H9 (cell line): Measurements from ENCODE around the gene SCYL3. TPM values are rescaled to one million over a fixed set of nuclear protein-coding genes. Genes with fewer than 3 reads are reported as not detected.

Source experiments
- DNase-seq: peaks from one replicate; pipeline ENCODE4 v3.0.0-alpha.2; 2017
- H2AFZ ChIP-seq: one replicate; pipeline ENCODE4 v1.6.1; 2013; ENCODE audit warnings: mild to moderate bottlenecking, low read length, control low read depth, moderate library complexity
- H2AK5ac ChIP-seq: 2 replicates; pipeline ENCODE4 v1.6.1; 2013; ENCODE audit warnings: low read length, control low read depth, mixed read lengths; ENCODE audit not compliant: insufficient read length
- H2BK120ac ChIP-seq: one replicate; pipeline ENCODE4 v1.6.1; 2013; ENCODE audit warnings: low read depth, mild to moderate bottlenecking, low read length, control low read depth, inconsistent platforms; ENCODE audit not compliant: poor library complexity, severe bottlenecking
- H2BK12ac ChIP-seq: 2 replicates; pipeline ENCODE4 v1.6.1; 2013; ENCODE audit warnings: low read length, control low read depth, mixed read lengths, low read depth; ENCODE audit not compliant: insufficient read length
- H2BK15ac ChIP-seq: 2 replicates; pipeline ENCODE4 v1.6.1; 2013; ENCODE audit warnings: low read depth, low read length, control low read depth
- H2BK20ac ChIP-seq: one replicate; pipeline ENCODE4 v1.6.1; 2013; ENCODE audit warnings: low read depth, mild to moderate bottlenecking, low read length, control low read depth, inconsistent platforms; ENCODE audit not compliant: poor library complexity, severe bottlenecking
- H2BK5ac ChIP-seq: 2 replicates; pipeline ENCODE4 v1.6.1; 2013; ENCODE audit warnings: low read length, control low read depth, mixed read lengths; ENCODE audit not compliant: insufficient read length
- H3K14ac ChIP-seq: 2 replicates; pipeline ENCODE4 v1.6.1; 2013; ENCODE audit warnings: low read length, control low read depth; ENCODE audit not compliant: insufficient read depth
- H3K18ac ChIP-seq: 2 replicates; pipeline ENCODE4 v1.6.1; 2013; ENCODE audit warnings: low read depth, mild to moderate bottlenecking, mixed read lengths, low read length, control low read depth; ENCODE audit not compliant: insufficient read length
- H3K23ac ChIP-seq: 2 replicates; pipeline ENCODE4 v1.6.1; 2013; ENCODE audit warnings: low read length, control low read depth, mixed read lengths, low read depth; ENCODE audit not compliant: insufficient read length
- H3K23me2 ChIP-seq: 2 replicates; pipeline ENCODE4 v1.6.1; 2013; ENCODE audit warnings: low read depth, mild to moderate bottlenecking, mixed read lengths, low read length, control low read depth; ENCODE audit not compliant: insufficient read length, poor library complexity, severe bottlenecking
- H3K27ac ChIP-seq: 2 replicates; pipeline ENCODE4 v1.5.1; 2013; ENCODE audit warnings: low read length, control low read depth, mixed read lengths, low read depth; ENCODE audit not compliant: insufficient read length
- H3K27me3 ChIP-seq: 2 replicates; pipeline ENCODE4 v1.6.1; 2013; ENCODE audit warnings: low read length, control low read depth, inconsistent platforms; ENCODE audit not compliant: insufficient read depth
- H3K4ac ChIP-seq: 2 replicates; pipeline ENCODE4 v1.6.1; 2013; ENCODE audit warnings: low read depth, mild to moderate bottlenecking, control low read depth, inconsistent platforms, low read length, moderate library complexity
- H3K4me1 ChIP-seq: 2 replicates; pipeline ENCODE4 v1.6.1; 2013; ENCODE audit warnings: low read length, control low read depth, inconsistent platforms; ENCODE audit not compliant: insufficient read depth
- H3K4me2 ChIP-seq: 2 replicates; pipeline ENCODE4 v1.6.1; 2013; ENCODE audit warnings: low read length, control low read depth, mixed read lengths; ENCODE audit not compliant: insufficient read length, insufficient read depth
- H3K56ac ChIP-seq: 2 replicates; pipeline ENCODE4 v1.6.1; 2013; ENCODE audit warnings: low read depth, mild to moderate bottlenecking, mixed read lengths, low read length, control low read depth; ENCODE audit not compliant: insufficient read length
- H3K79me1 ChIP-seq: 2 replicates; pipeline ENCODE4 v1.6.1; 2013; ENCODE audit warnings: low read depth, mild to moderate bottlenecking, moderate library complexity, low read length, control low read depth, inconsistent platforms; ENCODE audit not compliant: insufficient read depth, poor library complexity, severe bottlenecking
- H3K79me2 ChIP-seq: 2 replicates; pipeline ENCODE4 v1.6.1; 2013; ENCODE audit warnings: low read length, control low read depth, inconsistent platforms; ENCODE audit not compliant: insufficient read depth
- H3K9ac ChIP-seq: 2 replicates; pipeline ENCODE4 v1.6.1; 2013; ENCODE audit warnings: low read length, control low read depth, mixed read lengths; ENCODE audit not compliant: insufficient read length; ENCODE audit errors: extremely low read depth
- H3K9me3 ChIP-seq: one replicate; pipeline ENCODE4 v1.6.1; 2013; ENCODE audit warnings: low read depth, low read length, inconsistent platforms; ENCODE audit not compliant: control insufficient read depth
- H3T11ph ChIP-seq: one replicate; pipeline ENCODE4 v1.6.1; 2013; ENCODE audit warnings: mild to moderate bottlenecking, low read length, control low read depth, inconsistent platforms
- H4K20me1 ChIP-seq: one replicate; pipeline ENCODE4 v1.6.1; 2013; ENCODE audit not compliant: control insufficient read depth, insufficient read length, insufficient read depth
- H4K5ac ChIP-seq: 2 replicates; pipeline ENCODE4 v1.6.1; 2013; ENCODE audit warnings: low read depth, mild to moderate bottlenecking, mixed read lengths, low read length, control low read depth; ENCODE audit not compliant: insufficient read length
- H4K8ac ChIP-seq: replicated peaks from 2 replicates; pipeline ENCODE4 v1.6.1; 2013; ENCODE audit warnings: low read length, control low read depth, mixed read lengths, low read depth; ENCODE audit not compliant: insufficient read length
- H4K91ac ChIP-seq: 2 replicates; pipeline ENCODE4 v1.6.1; 2013; ENCODE audit warnings: low read depth, mild to moderate bottlenecking, moderate library complexity, mixed read lengths, low read length, control low read depth; ENCODE audit not compliant: insufficient read length
- H3K27ac Mint-ChIP-seq, 3 experiments: 2 replicates in 2 of 3; 3 replicates in 1 of 3; pipeline ENCODE4 v1.8.0; 2020 to 2021; ENCODE audit warnings: mixed read lengths in 3 of 3, mild to moderate bottlenecking in 1 of 3, moderate library complexity in 1 of 3
- H3K27me3 Mint-ChIP-seq: 2 replicates; pipeline ENCODE4 v1.8.0; 2021; ENCODE audit warnings: low read depth, mild to moderate bottlenecking, moderate library complexity, mixed read lengths
- H3K36me3 Mint-ChIP-seq, 3 experiments: 2 replicates in 2 of 3; 3 replicates in 1 of 3; pipeline ENCODE4 v1.8.0; 2020 to 2021; ENCODE audit warnings: low read depth in 3 of 3, mixed read lengths in 3 of 3; ENCODE audit not compliant: insufficient read depth in 1 of 3
- H3K4me1 Mint-ChIP-seq, 2 experiments: 2 replicates each; pipeline ENCODE4 v1.8.0; 2020; ENCODE audit warnings: mixed read lengths in 2 of 2
- H3K4me3 Mint-ChIP-seq, 2 experiments: 2 replicates in 1 of 2; 3 replicates in 1 of 2; pipeline ENCODE4 v1.8.0; 2020 to 2021; ENCODE audit warnings: mild to moderate bottlenecking in 2 of 2, mixed read lengths in 2 of 2, moderate library complexity in 1 of 2
- H3K9me3 Mint-ChIP-seq, 2 experiments: 2 replicates in 1 of 2; 3 replicates in 1 of 2; pipeline ENCODE4 v1.8.0; 2020; ENCODE audit warnings: mild to moderate bottlenecking in 2 of 2, mixed read lengths in 2 of 2, moderate library complexity in 1 of 2
- WGBS: extraction: QIAGEN DNeasy Blood & Tissue Kit; methylation state at CpG from one replicate; pipeline ENCODE4 v1.1.7; 2013; ENCODE audit warnings: missing lambda C conversion rate, low lambda C conversion rate, mixed read lengths; ENCODE audit not compliant: insufficient read length; ENCODE audit errors: extremely low coverage; 5-methylcytosine and 5-hydroxymethylcytosine counted together
- total RNA-seq: library from RNA; stranded (reverse); gene quantifications from 2 replicates; pipeline ENCODE4 v1.2.1, GENCODE V29; 2021
- TF ChIP-seq, protein P1 (sequence below): fragments of 200-600 bp; sonication (generic); conservative IDR thresholded peaks from 3 replicates; pipeline ENCODE4 v1.8.0; 2021; ENCODE audit warnings: antibody characterized with exemption, mild to moderate bottlenecking

The SCYL3 gene
- total RNA-seq, 1 experiment from 2014 or later: 3.9 TPM

DNA sequence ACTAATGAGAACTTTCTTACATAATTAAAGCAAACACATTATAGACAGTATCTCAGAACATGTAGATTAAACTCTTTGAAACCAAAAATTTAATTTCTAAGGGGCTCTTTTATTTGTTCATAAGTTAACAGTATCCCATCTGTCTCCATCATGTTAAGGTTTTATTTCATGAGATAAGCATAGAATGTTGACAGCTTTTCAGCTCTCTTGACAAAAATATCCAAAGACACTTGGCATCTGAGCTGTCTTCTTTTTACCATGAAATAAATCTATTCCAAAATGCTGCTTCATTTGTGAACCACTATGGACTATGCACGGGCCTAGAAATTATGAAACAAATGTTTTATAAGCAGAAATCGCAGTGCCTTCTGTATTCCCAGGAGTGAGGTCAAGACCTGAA, 45.2 kb downstream of the SCYL3 start:
- Histone ChIP-seq H3K9me3 (no peaks in the 10 kb centered on the region), H2AFZ (no peak overlapping the region), H2BK20ac (no peak overlapping the region), H4K20me1 (no peaks in the 10 kb centered on the region), H3K79me1 (no peaks in the 10 kb centered on the region), H2BK15ac (no peak overlapping the region), H3K9ac (no peak overlapping the region), H3K4me2 (no peak overlapping the region), H2BK5ac (no peak overlapping the region), H2BK120ac (no peak overlapping the region), H2BK12ac (no peak overlapping the region), H3K4me1 (no peaks in the 10 kb centered on the region), H3T11ph (no peak overlapping the region), H4K5ac (no peak overlapping the region), H4K8ac (no peak overlapping the region), H3K4ac (no peak overlapping the region), H2AK5ac (no peak overlapping the region), H3K79me2 (no peaks in the 10 kb centered on the region), H3K27me3 (no peaks in the 10 kb centered on the region), H4K91ac (no peak overlapping the region), H3K14ac (no peak overlapping the region), H3K56ac (no peak overlapping the region), H3K18ac (no peak overlapping the region), H3K23ac (no peak overlapping the region), H3K23me2 (no peaks in the 10 kb centered on the region), H3K27ac (no peak overlapping the region)
- Mint-ChIP-seq H3K36me3 (peaks cover 15 to 72% (median 39%) of the 10 kb centered on the region in 3 experiments; a peak in 6 of 7 replicates), H3K4me3 (no peak overlapping the region), H3K27ac (no peak overlapping the region), H3K9me3 (no peaks in the 10 kb centered on the region), H3K4me1 (no peaks in the 10 kb centered on the region), H3K27me3 (no peaks in the 10 kb centered on the region)
- no CpG with 5 or more reads among the region's 2 CpGs for WGBS
- TF ChIP-seq, protein P1, sequence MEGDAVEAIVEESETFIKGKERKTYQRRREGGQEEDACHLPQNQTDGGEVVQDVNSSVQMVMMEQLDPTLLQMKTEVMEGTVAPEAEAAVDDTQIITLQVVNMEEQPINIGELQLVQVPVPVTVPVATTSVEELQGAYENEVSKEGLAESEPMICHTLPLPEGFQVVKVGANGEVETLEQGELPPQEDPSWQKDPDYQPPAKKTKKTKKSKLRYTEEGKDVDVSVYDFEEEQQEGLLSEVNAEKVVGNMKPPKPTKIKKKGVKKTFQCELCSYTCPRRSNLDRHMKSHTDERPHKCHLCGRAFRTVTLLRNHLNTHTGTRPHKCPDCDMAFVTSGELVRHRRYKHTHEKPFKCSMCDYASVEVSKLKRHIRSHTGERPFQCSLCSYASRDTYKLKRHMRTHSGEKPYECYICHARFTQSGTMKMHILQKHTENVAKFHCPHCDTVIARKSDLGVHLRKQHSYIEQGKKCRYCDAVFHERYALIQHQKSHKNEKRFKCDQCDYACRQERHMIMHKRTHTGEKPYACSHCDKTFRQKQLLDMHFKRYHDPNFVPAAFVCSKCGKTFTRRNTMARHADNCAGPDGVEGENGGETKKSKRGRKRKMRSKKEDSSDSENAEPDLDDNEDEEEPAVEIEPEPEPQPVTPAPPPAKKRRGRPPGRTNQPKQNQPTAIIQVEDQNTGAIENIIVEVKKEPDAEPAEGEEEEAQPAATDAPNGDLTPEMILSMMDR: no peak
- no peak for DNase-seq
